OCI-LY7 (cell line): Measurements from ENCODE around the gene VAT1.

Experiments
- CTCF ChIP-seq: fragments of 200-600 bp; sonication (generic); conservative IDR thresholded peaks from 2 replicates; pipeline ENCODE4 v1.5.1; 2014; ENCODE audit warnings: mild to moderate bottlenecking, antibody characterized with exemption, low read length, moderate library complexity, mixed read lengths
- EZH2phosphoT487 ChIP-seq: fragments of 200-600 bp; sonication (generic); IDR thresholded peaks from 2 replicates; pipeline ENCODE4 v1.6.1; 2018; ENCODE audit warnings: low read depth, borderline replicate concordance, mild to moderate bottlenecking, mixed run types, antibody characterized with exemption, low read length, moderate library complexity, mixed read lengths

DNA sequence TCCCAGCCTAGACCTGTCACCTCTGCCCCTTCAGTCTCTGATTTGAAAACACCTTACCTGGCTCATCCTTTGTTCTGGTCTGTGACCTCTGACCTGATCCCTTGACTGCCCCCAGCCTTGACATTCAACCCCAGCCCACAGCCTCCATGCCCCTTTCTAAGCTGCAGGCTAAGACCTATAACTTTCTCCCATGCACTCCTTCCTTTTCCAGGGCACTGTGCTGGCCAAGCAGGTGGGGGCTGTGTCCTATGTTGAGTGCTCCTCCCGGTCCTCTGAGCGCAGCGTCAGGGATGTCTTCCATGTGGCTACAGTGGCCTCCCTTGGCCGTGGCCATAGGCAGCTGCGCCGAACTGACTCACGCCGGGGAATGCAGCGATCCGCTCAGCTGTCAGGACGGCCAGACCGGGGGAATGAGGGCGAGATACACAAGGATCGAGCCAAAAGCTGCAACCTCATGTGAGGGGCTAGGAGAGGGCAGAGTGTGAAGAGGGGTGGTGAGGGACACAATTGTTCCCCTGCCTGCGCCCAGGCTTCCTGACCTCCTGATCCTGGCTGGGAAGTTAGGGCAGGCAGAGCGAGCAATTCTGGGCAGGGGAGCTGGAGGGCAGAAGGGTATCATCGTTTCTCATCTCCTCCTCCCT, 6.2 kb upstream of the VAT1 start:
- TF ChIP-seq EZH2phosphoT487: no peak
- no peak for TF ChIP-seq CTCF
